OCI-LY1 (cell line): ENCODE measurements around the gene CTXN1.

ENCODE experiments used
- H2AFZ ChIP-seq: fragments of 200-600 bp; sonication (generic), shearing (Covaris generic); 2 replicates; pipeline ENCODE4 v1.6.0; 2014; ENCODE audit warnings: antibody characterized with exemption, mild to moderate bottlenecking, low read length
- H3F3A ChIP-seq: fragments of 200-600 bp; sonication (generic), shearing (Covaris generic); 2 replicates; pipeline ENCODE4 v1.6.0; 2014; ENCODE audit warnings: mild to moderate bottlenecking, antibody characterized with exemption, low read length, moderate library complexity; ENCODE audit not compliant: insufficient read depth
- H3K27ac ChIP-seq: fragments of 200-600 bp; sonication (generic); 2 replicates; pipeline ENCODE4 v1.5.1; 2014; ENCODE audit warnings: low read length, mixed run types, mild to moderate bottlenecking, low read depth; ENCODE audit not compliant: poor library complexity, severe bottlenecking
- H3K27me3 ChIP-seq: fragments of 200-600 bp; sonication (generic); 2 replicates; pipeline ENCODE4 v1.6.0; 2014; ENCODE audit warnings: antibody characterized with exemption, mild to moderate bottlenecking, low read length, moderate library complexity; ENCODE audit not compliant: insufficient read depth
- H3K36me3 ChIP-seq: fragments of 200-600 bp; sonication (generic); 2 replicates; pipeline ENCODE4 v1.6.1; 2014; ENCODE audit warnings: mild to moderate bottlenecking, antibody characterized with exemption, low read length, moderate library complexity, mixed read lengths; ENCODE audit not compliant: insufficient read depth
- H3K4me1 ChIP-seq: fragments of 200-600 bp; sonication (generic); 2 replicates; pipeline ENCODE4 v1.5.1; 2014; ENCODE audit warnings: mild to moderate bottlenecking, low read length, moderate library complexity; ENCODE audit not compliant: insufficient read depth, severe bottlenecking
- H3K4me2 ChIP-seq: fragments of 200-600 bp; sonication (generic), shearing (Covaris generic); 2 replicates; pipeline ENCODE4 v1.6.1; 2014; ENCODE audit warnings: low read length
- H3K4me3 ChIP-seq: fragments of 200-600 bp; sonication (generic); 2 replicates; pipeline ENCODE4 v1.5.1; 2014; ENCODE audit warnings: low read length, low read depth, mild to moderate bottlenecking, mixed read lengths; ENCODE audit not compliant: poor library complexity, severe bottlenecking
- H3K79me2 ChIP-seq: fragments of 200-600 bp; shearing (Covaris generic); 2 replicates; pipeline ENCODE4 v1.6.1; 2016; ENCODE audit warnings: mixed run types, low read length, mixed read lengths; ENCODE audit not compliant: insufficient read depth
- H3K9ac ChIP-seq: fragments of 200-600 bp; sonication (generic), shearing (Covaris generic); 2 replicates; pipeline ENCODE4 v1.6.1; 2014; ENCODE audit warnings: mild to moderate bottlenecking, low read length, mixed read lengths
- H3K9me2 ChIP-seq: fragments of 200-600 bp; sonication (generic), shearing (Covaris generic); 2 replicates; pipeline ENCODE4 v1.6.1; 2014; ENCODE audit warnings: low read depth, mild to moderate bottlenecking, low read length, mixed read lengths
- H3K9me3 ChIP-seq: fragments of 200-600 bp; shearing (Covaris generic); 2 replicates; pipeline ENCODE4 v1.6.1; 2014; ENCODE audit warnings: low read length, mixed read lengths
- H4K20me1 ChIP-seq: fragments of 200-600 bp; sonication (generic), shearing (Covaris generic); 2 replicates; pipeline ENCODE4 v1.6.0; 2016; ENCODE audit warnings: mild to moderate bottlenecking, low read length; ENCODE audit not compliant: insufficient read depth
- EZH2 ChIP-seq: fragments of 200-600 bp; sonication (generic), shearing (Covaris generic); IDR thresholded peaks from 2 replicates; pipeline ENCODE4 v1.8.0; 2017; ENCODE audit warnings: borderline replicate concordance, mixed run types, mild to moderate bottlenecking, antibody characterized with exemption, low read length, moderate library complexity, mixed read lengths
- TF ChIP-seq, protein P1 (sequence below): fragments of 200-600 bp; sonication (generic), shearing (Covaris generic); IDR thresholded peaks from 2 replicates; pipeline ENCODE4 v1.5.1; 2017; ENCODE audit warnings: mild to moderate bottlenecking, antibody characterized with exemption, low read length, moderate library complexity, mixed read lengths

CTXN1 gene

DNA sequence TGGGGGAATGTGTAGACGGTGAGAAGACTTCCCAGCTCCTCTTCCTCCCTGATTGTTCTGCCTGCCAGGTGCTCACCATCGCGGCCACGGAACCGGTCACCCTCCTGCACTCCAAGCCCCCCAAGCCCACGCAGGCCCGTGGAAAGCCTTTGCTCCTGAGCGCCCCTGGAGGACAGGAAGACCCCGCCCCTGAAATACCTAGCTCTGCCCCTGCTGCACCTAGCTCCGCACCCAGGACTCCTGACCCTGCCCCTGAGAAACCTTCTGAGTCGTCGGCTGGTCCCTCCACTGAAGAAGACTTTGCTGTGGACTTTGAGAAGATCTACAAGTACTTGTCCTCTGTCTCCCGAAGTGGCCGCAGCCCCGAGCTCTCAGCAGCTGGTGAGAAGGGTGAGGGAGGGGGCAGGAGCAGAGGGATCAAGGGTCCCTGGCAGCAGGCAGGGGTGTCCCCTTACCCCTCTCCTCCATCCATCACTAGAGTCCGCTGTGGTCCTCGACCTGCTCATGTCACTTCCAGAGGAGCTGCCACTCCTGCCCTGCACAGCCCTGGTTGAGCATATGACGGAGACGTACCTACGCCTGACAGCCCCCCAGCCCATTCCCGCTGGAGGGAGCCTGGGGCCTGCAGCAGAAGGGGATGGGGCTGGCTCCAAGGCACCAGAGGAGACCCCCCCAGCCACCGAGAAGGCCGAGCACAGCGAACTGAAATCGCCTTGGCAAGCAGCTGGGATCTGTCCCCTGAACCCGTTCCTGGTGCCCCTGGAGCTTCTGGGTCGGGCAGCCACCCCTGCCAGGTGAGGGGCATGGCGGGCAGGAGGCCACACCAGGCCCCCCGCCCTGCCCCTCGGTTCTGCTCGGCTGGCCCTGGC is 3.7 kb downstream of the CTXN1 start:
- Histone ChIP-seq H4K20me1 (no peaks in the 10 kb centered on the region), H3K27me3 (no peaks in the 10 kb centered on the region; the same call in 1 of the 2 replicates), H2AFZ (no peak overlapping the region), H3K4me2 (peak overlapping the region; percentile 76; the same call in 1 of the 2 replicates), H3K79me2 (no peaks in the 10 kb centered on the region), H3K9me2 (no peaks in the 10 kb centered on the region), H3K36me3 (peaks cover 12% of the 10 kb centered on the region; the same call in 1 of the 2 replicates), H3K4me3 (no peak overlapping the region), H3K9me3 (no peaks in the 10 kb centered on the region), H3F3A (no peaks in the 10 kb centered on the region), H3K9ac (no peak overlapping the region), H3K27ac (no peak overlapping the region), H3K4me1 (peaks cover 38% of the 10 kb centered on the region)
- TF ChIP-seq, protein P1, sequence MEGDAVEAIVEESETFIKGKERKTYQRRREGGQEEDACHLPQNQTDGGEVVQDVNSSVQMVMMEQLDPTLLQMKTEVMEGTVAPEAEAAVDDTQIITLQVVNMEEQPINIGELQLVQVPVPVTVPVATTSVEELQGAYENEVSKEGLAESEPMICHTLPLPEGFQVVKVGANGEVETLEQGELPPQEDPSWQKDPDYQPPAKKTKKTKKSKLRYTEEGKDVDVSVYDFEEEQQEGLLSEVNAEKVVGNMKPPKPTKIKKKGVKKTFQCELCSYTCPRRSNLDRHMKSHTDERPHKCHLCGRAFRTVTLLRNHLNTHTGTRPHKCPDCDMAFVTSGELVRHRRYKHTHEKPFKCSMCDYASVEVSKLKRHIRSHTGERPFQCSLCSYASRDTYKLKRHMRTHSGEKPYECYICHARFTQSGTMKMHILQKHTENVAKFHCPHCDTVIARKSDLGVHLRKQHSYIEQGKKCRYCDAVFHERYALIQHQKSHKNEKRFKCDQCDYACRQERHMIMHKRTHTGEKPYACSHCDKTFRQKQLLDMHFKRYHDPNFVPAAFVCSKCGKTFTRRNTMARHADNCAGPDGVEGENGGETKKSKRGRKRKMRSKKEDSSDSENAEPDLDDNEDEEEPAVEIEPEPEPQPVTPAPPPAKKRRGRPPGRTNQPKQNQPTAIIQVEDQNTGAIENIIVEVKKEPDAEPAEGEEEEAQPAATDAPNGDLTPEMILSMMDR = no peak
- TF ChIP-seq EZH2 = no peak

DNA sequence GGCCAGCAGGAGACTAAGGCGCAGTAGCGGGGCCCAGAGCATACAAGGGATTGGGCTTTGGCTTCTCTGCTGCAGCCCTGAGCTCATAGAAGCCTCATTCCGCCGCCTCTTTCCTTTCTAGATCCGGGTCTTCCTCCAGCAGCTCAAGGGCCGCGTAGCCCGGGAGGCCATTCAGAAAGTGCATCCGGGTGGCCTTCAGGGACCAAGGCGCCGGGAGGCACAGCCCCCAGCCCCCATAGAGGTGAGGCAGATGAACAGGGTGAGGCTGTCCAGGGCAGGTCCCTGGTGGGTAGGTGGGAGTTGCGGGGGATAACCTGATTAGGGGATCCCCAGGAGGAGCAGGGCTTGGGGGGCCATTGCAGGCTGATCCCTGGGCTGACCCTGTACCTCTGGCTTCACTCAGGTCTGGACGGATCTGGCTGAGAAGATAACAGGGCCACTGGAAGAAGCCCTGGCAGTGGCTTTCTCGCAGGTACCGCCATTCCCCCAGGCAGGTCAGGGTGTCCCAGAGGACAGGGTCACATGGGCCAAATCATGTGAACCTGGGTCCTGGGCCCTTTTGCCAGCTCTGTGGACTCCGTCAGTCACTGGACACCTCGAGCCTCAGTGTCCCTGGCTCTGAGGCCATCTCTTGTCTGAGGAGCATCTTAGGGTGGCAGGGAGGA is 4.5 kb downstream of the CTXN1 start:
- Histone ChIP-seq H3K4me1 (peaks cover 44% of the 10 kb centered on the region), H3K36me3 (peaks cover 12% of the 10 kb centered on the region; the same call in 1 of the 2 replicates), H4K20me1 (no peaks in the 10 kb centered on the region), H3K4me2 (peak overlapping the region; percentile 76), H3F3A (no peaks in the 10 kb centered on the region), H3K27me3 (no peaks in the 10 kb centered on the region; the same call in 1 of the 2 replicates), H3K9me2 (no peaks in the 10 kb centered on the region), H3K79me2 (no peaks in the 10 kb centered on the region), H3K27ac (no peak overlapping the region), H2AFZ (no peak overlapping the region), H3K9ac (peak overlapping the region; percentile 51), H3K9me3 (no peaks in the 10 kb centered on the region), H3K4me3 (peak overlapping the region; percentile 64)
- TF ChIP-seq, protein P1 = no peak
- no peak for TF ChIP-seq EZH2

DNA sequence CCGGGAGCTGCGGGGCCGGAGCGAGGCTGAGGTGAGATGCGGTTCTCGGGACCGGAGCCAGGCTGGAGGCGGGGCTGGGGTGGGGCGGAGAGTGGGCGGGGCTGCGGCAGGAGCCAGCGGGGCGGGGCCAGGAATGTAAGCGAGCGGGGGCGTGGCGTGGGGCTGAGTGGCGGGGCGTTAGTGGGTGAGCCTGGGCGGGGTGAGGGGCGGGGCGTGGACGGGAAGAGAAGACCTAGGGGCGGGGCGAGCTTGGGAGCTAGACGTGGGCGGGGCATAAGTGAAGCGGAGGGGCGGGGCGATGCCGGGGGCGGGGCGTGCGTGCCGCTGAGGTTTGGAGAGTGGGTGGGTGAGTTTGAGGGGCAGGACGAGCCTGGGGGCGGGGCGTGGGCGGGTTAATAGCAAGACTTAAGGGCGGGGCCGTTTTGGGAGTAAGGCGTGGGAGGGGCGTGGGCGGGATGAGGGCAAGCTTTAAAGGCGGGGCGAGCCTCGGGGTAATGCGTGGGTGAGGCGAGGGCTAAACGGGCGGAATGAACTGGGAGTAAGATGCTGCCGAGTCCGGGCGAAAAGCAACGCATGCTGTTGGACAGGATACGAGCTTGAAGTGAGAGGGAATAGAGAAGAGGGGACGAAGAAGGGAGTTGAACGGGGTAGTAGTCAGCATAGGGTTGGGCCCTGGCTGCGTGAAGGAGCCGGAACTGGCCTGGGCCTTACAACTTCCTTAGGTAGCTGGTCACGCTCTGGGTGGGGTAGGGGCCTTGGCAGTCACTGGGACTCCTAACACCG is 5.2 kb downstream of the CTXN1 start:
- Histone ChIP-seq H3K9me2 (no peaks in the 10 kb centered on the region), H3K79me2 (no peaks in the 10 kb centered on the region), H3K27me3 (no peaks in the 10 kb centered on the region; the same call in 1 of the 2 replicates), H3K9me3 (no peaks in the 10 kb centered on the region), H3F3A (no peaks in the 10 kb centered on the region), H3K4me1 (peaks cover 47% of the 10 kb centered on the region), H3K27ac (no peak overlapping the region), H2AFZ (no peak overlapping the region), H3K9ac (peak overlapping the region; percentile 73), H4K20me1 (no peaks in the 10 kb centered on the region), H3K4me3 (peak overlapping the region; percentile 75), H3K4me2 (peak overlapping the region; percentile 96), H3K36me3 (peaks cover 12% of the 10 kb centered on the region; the same call in 1 of the 2 replicates)
- TF ChIP-seq, protein P1 = no peak
- no peak for TF ChIP-seq EZH2
